Ramos (cell line): ENCODE measurements around the gene SPEF1.

ENCODE experiments used
- in situ Hi-C: fragments of 300-500 bp; cut with MboI; formaldehyde crosslinking; loops from one replicate; pipeline ENCODE4 v1.14.3; 2022; ENCODE audit warnings: low sequenced_read_pairs; ENCODE audit not compliant: unreplicated experiment

SPEF1 gene

GRCh38 chr20:3734111-3734843 is 47.0 kb downstream of the SPEF1 start:
- in situ Hi-C loops: no loop called here

- in situ Hi-C loops: no loop called here
Measured at GRCh38 chr20:3733119-3733995, 47.9 kb downstream of the SPEF1 start.

DNA sequence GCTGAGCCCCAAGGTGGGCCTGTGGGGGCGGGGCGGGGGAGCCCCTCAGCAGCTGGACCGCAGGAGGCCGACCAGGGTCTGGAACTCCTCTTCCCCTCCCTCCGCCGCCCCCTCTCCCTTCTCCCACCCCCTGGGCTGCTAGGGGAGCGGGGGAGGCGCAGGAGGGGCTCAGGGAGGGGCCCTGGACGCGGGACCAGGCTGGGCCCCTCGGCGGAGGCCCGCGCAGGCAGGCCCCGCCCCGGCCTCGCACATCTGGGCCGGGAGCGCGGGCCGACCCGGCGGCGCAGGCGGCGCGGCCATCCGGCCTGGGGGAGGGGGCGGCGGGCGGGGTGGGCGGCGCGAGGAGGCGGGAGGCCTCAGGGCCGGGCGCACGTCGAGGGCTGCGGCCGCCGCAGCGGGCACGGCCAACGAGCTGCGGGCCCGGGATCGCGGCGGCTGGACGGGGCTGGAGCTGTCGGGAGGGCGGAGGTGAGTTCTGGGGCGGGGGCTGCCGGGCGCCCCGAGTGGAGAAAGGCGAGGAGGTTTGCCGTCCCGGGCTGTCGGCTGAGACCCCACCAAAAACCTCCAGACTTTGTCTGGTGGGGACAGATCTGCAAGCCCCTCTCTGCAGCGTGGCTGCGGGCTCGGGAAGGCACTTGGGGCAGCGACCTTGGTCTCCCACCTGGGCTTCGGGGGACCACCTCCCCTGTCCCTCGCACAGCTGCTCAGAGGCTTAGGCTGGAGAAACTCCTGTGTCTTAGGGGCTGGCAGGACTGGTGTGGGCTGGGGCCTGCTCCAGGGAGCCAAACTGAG is 48.7 kb downstream of the SPEF1 start, which contains the start of gene HSPA12B:
HSPA12B (plus strand) TSS at position 359 of the 792 bp plus-strand sequence. CDS start 5,990 bp downstream, outside the sequence.
- in situ Hi-C loops: no loop called here

DNA sequence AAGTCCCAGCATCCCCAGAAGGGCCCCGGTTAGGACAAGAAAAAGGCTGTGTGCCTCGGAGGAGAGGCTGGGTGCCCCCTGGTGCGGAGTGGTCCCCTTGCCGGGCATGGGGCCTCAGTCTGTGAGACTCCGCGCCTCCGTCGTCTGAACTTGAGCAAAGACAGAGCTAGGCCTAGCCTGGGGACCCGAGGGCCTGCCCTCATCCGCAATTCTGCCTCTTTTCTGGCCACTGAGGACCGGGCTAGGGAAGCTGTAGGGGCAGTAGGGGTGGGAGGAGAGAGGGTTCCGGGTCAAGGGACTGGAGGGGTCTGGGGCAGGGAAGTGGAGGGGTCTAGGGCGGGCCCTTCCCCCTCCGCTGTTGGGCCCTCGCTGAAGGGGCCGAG is 49.3 kb downstream of the SPEF1 start:
- in situ Hi-C loops: no loop called here

DNA sequence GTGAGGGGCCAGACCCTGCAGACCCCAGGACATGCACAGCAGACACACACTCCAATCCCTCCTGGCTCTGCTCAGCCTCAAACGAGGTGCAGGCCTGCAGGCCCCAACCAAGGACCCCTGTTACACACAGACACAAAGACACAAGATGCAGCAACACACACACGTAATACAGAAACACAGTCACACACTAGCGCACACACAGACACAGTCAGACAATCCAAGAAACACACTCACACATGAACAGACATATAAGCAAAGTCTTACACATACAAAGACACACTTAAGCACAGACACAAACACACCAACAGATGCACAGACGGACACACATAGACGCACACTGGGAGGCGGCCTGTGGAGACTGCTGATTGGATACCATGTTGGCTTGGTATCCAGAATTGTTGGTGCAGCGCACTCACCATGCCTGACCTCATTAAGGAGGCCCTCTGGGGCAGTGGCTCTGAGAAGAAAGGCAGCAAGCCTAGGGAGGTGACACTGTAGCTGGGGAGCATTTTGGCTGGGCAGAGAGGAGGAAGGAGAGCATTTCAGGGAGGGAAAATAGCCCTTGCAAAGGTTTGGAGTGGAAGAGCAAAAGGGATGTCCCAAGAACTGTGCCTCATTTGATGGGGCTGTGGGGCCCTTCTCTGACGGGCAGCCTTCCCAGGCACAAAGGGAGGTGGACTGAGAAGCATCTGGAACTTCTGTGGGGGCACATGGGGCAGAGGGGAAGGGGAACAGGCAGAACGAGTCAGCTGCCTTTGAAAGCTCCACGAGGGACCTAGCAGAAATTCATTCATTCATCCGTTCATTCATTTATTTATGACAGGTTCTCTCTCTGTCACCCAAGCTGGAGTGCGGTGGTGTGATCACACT is 50.2 kb downstream of the SPEF1 start:
- in situ Hi-C loops: no loop called here

DNA sequence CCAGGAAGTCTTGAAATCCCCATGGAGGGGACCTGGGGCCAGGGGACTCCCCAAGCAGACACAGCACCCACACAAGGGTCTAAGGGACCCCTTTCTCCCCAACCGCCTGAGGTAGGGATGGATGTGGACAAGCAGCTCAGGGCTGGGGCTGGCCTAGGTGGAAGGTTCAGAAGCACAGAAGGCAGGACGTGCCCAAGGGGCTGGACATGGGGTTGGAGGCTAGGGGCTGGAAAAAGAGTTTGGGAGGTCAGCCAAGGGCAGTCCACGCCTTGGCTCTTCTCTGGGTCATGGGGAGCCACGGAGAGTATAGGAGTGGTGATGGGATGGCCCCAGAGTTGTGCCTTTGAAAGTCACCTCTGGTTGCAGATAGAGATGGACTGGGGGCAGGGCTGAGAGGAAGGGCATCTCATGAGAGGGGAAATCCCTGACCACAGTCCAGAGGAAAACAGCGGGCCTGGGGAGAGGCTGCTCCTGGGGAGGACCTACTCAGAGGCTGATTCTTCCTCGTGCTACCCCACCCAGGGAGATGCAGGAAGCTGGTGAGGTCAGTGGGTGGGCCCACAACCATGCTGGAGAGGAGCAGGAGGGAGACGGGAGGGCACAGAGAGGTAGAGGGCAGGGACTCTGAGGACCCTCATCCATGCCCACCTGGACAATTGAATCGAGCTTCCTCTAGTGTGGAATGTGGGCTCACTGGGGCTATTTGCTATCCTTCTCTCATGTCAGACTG is 51.3 kb downstream of the SPEF1 start:
- in situ Hi-C loops: no loop called here

GRCh38 chr20:3729378-3729777 is 51.9 kb downstream of the SPEF1 start:
- in situ Hi-C loops: no loop called here

GRCh38 chr20:3728876-3729275 is 52.4 kb downstream of the SPEF1 start:
- in situ Hi-C loops: no loop called here

DNA sequence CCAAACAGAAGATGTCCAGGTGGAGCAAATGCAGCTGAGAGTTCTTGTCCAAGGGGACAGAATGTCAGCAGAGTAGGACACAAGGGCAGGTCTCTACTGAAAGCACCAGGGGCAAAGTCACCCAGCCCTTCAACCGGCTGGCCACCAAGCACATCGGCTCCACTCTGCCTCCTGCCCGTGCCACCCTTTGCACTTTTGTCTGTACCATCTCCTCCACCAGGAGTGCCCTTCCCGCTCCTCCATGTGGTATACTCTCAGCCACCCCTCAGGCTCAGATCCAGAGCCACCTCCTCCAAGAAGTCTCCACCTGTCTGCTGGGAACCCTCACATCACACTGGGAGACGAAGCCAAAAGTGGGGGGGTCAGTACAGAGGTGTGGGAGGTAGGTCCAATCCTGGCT is 52.9 kb downstream of the SPEF1 start:
- in situ Hi-C loops: no loop called here
